Ureter (tissue), 1 donor: ENCODE results near the gene PPP1R7. TPM values are rescaled to one million over a fixed set of nuclear protein-coding genes. Genes with fewer than 3 reads are reported as not detected.

Source experiments
- DNase-seq: peaks from one replicate; pipeline ENCODE4 v3.0.0-alpha.2; 2020; ENCODE audit warnings: low spot score
- total RNA-seq: library from RNA; stranded (reverse); gene quantifications from one replicate; pipeline ENCODE4 v1.2.4, GENCODE V29; 2023
- donor health status: DM: yes; HTN: yes; CAD: no.

The PPP1R7 gene
- total RNA-seq, 1 donor from 2014 or later, result 73.4 TPM

- no peak for DNase-seq
Observed at GRCh38 chr2:241120440-241120839, 29.8 kb upstream of the PPP1R7 start.

GRCh38 chr2:241121008-241121407, 29.3 kb upstream of the PPP1R7 start:
- no peak for DNase-seq

GRCh38 chr2:241122376-241123002, 27.8 kb upstream of the PPP1R7 start:
- DNase-seq, result no peak

GRCh38 chr2:241123816-241124536, 26.3 kb upstream of the PPP1R7 start:
- DNase-seq, result no peak

GRCh38 chr2:241125626-241126025, 24.6 kb upstream of the PPP1R7 start:
- no peak for DNase-seq

GRCh38 chr2:241126201-241126611, 24.1 kb upstream of the PPP1R7 start:
- no peak for DNase-seq

- no peak for DNase-seq
Observed at GRCh38 chr2:241126771-241127202, 23.5 kb upstream of the PPP1R7 start.

- no peak for DNase-seq
Observed at GRCh38 chr2:241128266-241128665, 22.0 kb upstream of the PPP1R7 start.

GRCh38 chr2:241129086-241129871, 21.0 kb upstream of the PPP1R7 start:
- DNase-seq, result no peak

GRCh38 chr2:241130316-241130715, 20.0 kb upstream of the PPP1R7 start:
- no peak for DNase-seq

GRCh38 chr2:241131531-241131930, 18.7 kb upstream of the PPP1R7 start:
- no peak for DNase-seq

GRCh38 chr2:241132538-241133435, 17.5 kb upstream of the PPP1R7 start:
- DNase-seq, result no peak

GRCh38 chr2:241133436-241133820, 16.8 kb upstream of the PPP1R7 start:
- no peak for DNase-seq

GRCh38 chr2:241134711-241135110, 15.6 kb upstream of the PPP1R7 start:
- DNase-seq, result no peak

- no peak for DNase-seq
Observed at GRCh38 chr2:241135737-241136136, 14.5 kb upstream of the PPP1R7 start.

- DNase-seq, result no peak
Observed at GRCh38 chr2:241136191-241136590, 14.1 kb upstream of the PPP1R7 start.

- DNase-seq, result no peak
Observed at GRCh38 chr2:241136661-241137260, 13.5 kb upstream of the PPP1R7 start.

GRCh38 chr2:241137276-241138190, 12.7 kb upstream of the PPP1R7 start:
- no peak for DNase-seq

GRCh38 chr2:241138471-241138870, 11.8 kb upstream of the PPP1R7 start:
- DNase-seq, result no peak
